Measurements from ENCODE around the gene MARCHF10.

Gene MARCHF10

DNA sequence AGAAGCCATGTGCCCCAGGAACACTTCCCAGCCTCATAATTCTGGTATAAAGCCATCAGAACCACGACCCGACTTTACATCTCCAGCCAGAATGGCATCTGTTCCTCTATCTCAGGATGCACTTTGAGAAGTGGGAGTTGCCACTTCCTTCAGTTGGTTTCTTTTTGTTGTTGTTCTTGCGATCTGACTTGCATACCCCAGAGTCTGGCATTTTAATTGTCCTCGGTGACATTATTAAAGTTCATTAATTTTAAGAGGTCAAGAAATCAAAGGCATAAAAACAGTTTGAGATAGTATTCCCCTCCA is 13.5 kb downstream of the MARCHF10 start:
- Histone ChIP-seq H3K9me3 (ENCODE audit: insufficient read depth, low read length) (no peaks in the 10 kb centered on the region), H3K27me3 (ENCODE audit: low read depth, low read length) (no peaks in the 10 kb centered on the region), H3K4me3 (ENCODE audit: low read length) (peak overlapping the region; percentile 73), H3K4me2 (ENCODE audit: low read length) (peak overlapping the region; percentile 95), H4K20me1 (ENCODE audit: insufficient read depth, low read length) (no peaks in the 10 kb centered on the region), H3K79me2 (ENCODE audit: low read length) (no peaks in the 10 kb centered on the region), H3K4me1 (ENCODE audit: low read length) (peaks cover 39% of the 10 kb centered on the region), H3K36me3 (replicated peaks; ENCODE audit: low read depth, low read length) (no peaks in the 10 kb centered on the region), H2AFZ (ENCODE audit: low read depth, low read length) (peak overlapping the region; percentile 85), H3K27ac (ENCODE audit: low read length) (peak overlapping the region; percentile 51), H3K9ac (ENCODE audit: low read length) (peak overlapping the region; percentile 49)
- TF ChIP-seq, protein P1, sequence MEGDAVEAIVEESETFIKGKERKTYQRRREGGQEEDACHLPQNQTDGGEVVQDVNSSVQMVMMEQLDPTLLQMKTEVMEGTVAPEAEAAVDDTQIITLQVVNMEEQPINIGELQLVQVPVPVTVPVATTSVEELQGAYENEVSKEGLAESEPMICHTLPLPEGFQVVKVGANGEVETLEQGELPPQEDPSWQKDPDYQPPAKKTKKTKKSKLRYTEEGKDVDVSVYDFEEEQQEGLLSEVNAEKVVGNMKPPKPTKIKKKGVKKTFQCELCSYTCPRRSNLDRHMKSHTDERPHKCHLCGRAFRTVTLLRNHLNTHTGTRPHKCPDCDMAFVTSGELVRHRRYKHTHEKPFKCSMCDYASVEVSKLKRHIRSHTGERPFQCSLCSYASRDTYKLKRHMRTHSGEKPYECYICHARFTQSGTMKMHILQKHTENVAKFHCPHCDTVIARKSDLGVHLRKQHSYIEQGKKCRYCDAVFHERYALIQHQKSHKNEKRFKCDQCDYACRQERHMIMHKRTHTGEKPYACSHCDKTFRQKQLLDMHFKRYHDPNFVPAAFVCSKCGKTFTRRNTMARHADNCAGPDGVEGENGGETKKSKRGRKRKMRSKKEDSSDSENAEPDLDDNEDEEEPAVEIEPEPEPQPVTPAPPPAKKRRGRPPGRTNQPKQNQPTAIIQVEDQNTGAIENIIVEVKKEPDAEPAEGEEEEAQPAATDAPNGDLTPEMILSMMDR (IDR thresholded peaks at IDR 0.05; ENCODE audit: low read depth, low read length) = no peak
- TF ChIP-seq EZH2phosphoT487 (IDR thresholded peaks at IDR 0.05; ENCODE audit: low read depth) = no peak

DNA sequence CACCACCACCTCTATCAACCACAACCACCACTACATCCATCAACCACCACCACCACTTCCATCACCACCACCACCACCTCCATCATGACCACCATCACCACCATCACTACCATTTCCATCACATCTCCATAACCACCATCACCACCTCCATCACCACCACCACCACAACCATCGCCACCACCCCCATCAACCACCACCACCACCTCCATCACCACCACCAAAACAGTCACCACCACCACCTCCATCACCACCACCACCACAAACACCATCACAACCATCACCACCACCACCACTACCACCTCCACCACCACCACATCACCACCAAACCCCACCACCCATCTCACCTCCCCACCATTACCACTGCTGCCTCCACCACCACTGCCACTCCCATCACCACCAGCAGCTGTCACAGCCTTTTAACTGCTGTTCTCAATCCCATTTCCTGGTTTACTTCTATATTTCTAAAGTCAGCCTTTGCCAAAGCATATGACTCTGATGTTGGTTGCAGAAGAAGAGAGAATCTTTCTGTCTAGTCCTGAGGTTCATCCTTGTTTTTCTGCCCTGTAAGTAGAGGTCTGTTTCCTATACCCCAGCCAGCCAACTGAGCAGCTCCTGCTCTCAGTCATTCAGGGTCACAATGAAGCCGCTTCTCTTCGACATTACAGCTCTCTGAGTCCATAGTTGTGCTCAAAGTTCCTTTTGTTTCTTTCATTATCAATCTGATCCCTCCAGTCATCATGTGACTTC is 14.0 kb downstream of the MARCHF10 start:
- H3K79me2 ChIP-seq (ENCODE audit: low read length) = no peaks in the 10 kb centered on the region
- H3K9ac ChIP-seq (ENCODE audit: low read length) = peak overlapping the region; percentile 49; the same call in 1 of the 2 replicates
- no peaks in the 10 kb centered on the region for H3K27me3 ChIP-seq (ENCODE audit: low read depth, low read length)
- H3K4me3 ChIP-seq (ENCODE audit: low read length) = peak overlapping the region; percentile 73
- no peaks in the 10 kb centered on the region for H3K9me3 ChIP-seq (ENCODE audit: insufficient read depth, low read length)
- peak overlapping the region; percentile 85 for H2AFZ ChIP-seq (ENCODE audit: low read depth, low read length)
- H3K36me3 ChIP-seq (replicated peaks; ENCODE audit: low read depth, low read length) = no peaks in the 10 kb centered on the region
- H3K4me1 ChIP-seq (ENCODE audit: low read length) = peaks cover 39% of the 10 kb centered on the region
- H3K4me2 ChIP-seq (ENCODE audit: low read length) = peak overlapping the region; percentile 95
- no peaks in the 10 kb centered on the region for H4K20me1 ChIP-seq (ENCODE audit: insufficient read depth, low read length)
- peak overlapping the region; percentile 51 for H3K27ac ChIP-seq (ENCODE audit: low read length)
- TF ChIP-seq, protein P1 (IDR thresholded peaks at IDR 0.05; ENCODE audit: low read depth, low read length) = no peak
- TF ChIP-seq EZH2phosphoT487 (IDR thresholded peaks at IDR 0.05; ENCODE audit: low read depth) = no peak

DNA sequence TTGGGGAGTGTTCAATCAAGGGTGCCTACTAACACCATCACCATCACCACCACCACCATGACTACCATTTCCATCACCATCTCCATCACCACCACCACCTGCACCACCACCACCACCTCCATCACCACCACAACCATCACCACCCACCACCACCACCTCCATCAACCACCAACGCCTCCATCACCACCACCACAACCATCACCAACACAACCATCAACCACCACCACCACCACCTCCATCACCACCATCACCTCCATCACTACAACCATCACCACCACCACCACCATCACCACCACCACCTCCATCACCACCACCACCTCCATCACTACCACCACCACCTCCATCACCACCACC is 15.7 kb downstream of the MARCHF10 start:
- H3K27me3 ChIP-seq (ENCODE audit: low read depth, low read length) = no peaks in the 10 kb centered on the region
- no peak overlapping the region for H3K4me2 ChIP-seq (ENCODE audit: low read length)
- H3K27ac ChIP-seq (ENCODE audit: low read length) = no peak overlapping the region
- H3K79me2 ChIP-seq (ENCODE audit: low read length) = no peaks in the 10 kb centered on the region
- no peaks in the 10 kb centered on the region for H4K20me1 ChIP-seq (ENCODE audit: insufficient read depth, low read length)
- no peak for TF ChIP-seq EZH2phosphoT487 (IDR thresholded peaks at IDR 0.05; ENCODE audit: low read depth)
- TF ChIP-seq, protein P1 (IDR thresholded peaks at IDR 0.05; ENCODE audit: low read depth, low read length) = no peak
- peaks cover 39% of the 10 kb centered on the region for H3K4me1 ChIP-seq (ENCODE audit: low read length)
- no peak overlapping the region for H3K4me3 ChIP-seq (ENCODE audit: low read length)
- H3K36me3 ChIP-seq (replicated peaks; ENCODE audit: low read depth, low read length) = no peaks in the 10 kb centered on the region
- H3K9me3 ChIP-seq (ENCODE audit: insufficient read depth, low read length) = no peaks in the 10 kb centered on the region
- no peak overlapping the region for H2AFZ ChIP-seq (ENCODE audit: low read depth, low read length)
- no peak overlapping the region for H3K9ac ChIP-seq (ENCODE audit: low read length)

DNA sequence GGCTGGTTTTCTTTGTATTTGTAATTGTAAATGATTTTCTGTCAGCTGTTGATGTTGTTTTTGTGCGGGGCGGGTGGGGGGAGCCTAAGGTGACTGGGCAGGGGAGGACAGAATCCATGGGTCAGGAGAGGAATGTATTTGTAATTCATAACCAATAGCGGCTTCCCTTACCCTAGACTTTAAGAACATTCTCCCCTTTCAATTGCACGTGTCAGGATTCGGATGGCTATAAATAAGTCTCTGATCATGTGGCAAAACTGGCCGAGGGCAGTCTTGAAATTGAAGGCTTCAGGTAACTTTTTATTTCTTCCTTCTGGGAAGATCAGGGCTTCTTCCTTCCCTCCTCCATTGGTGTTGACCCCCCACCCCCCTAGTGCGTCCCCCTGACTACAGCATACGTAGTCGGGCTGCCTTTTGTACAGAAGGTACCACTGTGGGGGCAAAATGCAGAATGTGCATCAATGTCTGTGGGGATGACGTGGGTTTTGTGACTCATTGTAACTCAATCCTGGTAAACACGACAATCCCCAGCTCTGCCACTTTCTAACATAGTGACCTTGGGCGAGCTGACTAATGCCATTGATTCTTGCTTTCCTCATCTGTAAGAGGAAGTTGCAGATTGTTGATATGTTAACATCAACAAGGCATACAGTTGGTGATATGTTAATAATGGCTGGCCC is 16.2 kb downstream of the MARCHF10 start:
- Histone ChIP-seq H3K9ac (ENCODE audit: low read length) (no peak overlapping the region), H3K36me3 (replicated peaks; ENCODE audit: low read depth, low read length) (no peaks in the 10 kb centered on the region), H3K27ac (ENCODE audit: low read length) (no peak overlapping the region), H3K79me2 (ENCODE audit: low read length) (no peaks in the 10 kb centered on the region), H3K4me1 (ENCODE audit: low read length) (peaks cover 39% of the 10 kb centered on the region), H3K27me3 (ENCODE audit: low read depth, low read length) (no peaks in the 10 kb centered on the region), H3K4me2 (ENCODE audit: low read length) (peak overlapping the region; percentile 35), H3K9me3 (ENCODE audit: insufficient read depth, low read length) (no peaks in the 10 kb centered on the region), H2AFZ (ENCODE audit: low read depth, low read length) (no peak overlapping the region), H4K20me1 (ENCODE audit: insufficient read depth, low read length) (no peaks in the 10 kb centered on the region), H3K4me3 (ENCODE audit: low read length) (no peak overlapping the region)
- no peak for TF ChIP-seq EZH2phosphoT487 (IDR thresholded peaks at IDR 0.05; ENCODE audit: low read depth)
- TF ChIP-seq, protein P1 (IDR thresholded peaks at IDR 0.05; ENCODE audit: low read depth, low read length) = no peak

All from OCI-LY3 (cell line).